Ramos (cell line): ENCODE results near the gene TAF8.
"Not testable (repeated sequence)": the region's sequence is repeated elsewhere in the genome, so short reads cannot be mapped to it uniquely, and the experiment has no call there.

Experiments
- in situ Hi-C: fragments of 300-500 bp; cut with MboI; formaldehyde crosslinking; loops from one replicate; pipeline ENCODE4 v1.14.3; 2022; ENCODE audit warnings: low sequenced_read_pairs; ENCODE audit not compliant: unreplicated experiment

TAF8 gene

GRCh38 chr6:42050297-42051267, at the start of gene TAF8:
Gene TAF8 (plus strand): TSS chr6:42050524. CDS start chr6:42050542, 18 bp downstream.
- in situ Hi-C loops = no loop called here

- in situ Hi-C loops = no loop called here
Observed at GRCh38 chr6:42001506-42001905, 48.8 kb upstream of the TAF8 start.

- in situ Hi-C loops = not testable (repeated sequence)
Observed at GRCh38 chr6:42003658-42004057, 46.7 kb upstream of the TAF8 start.

- in situ Hi-C loops = no loop called here
Observed at GRCh38 chr6:42007286-42008137, 42.8 kb upstream of the TAF8 start.

GRCh38 chr6:42008138-42008528, 42.2 kb upstream of the TAF8 start:
- in situ Hi-C loops = not testable (repeated sequence)

- in situ Hi-C loops = no loop called here
Observed at GRCh38 chr6:42009844-42010184, 40.5 kb upstream of the TAF8 start.

GRCh38 chr6:42010185-42010891, 40.0 kb upstream of the TAF8 start:
- in situ Hi-C loops = no loop called here

- in situ Hi-C loops = no loop called here
Observed at GRCh38 chr6:42010909-42011308, 39.4 kb upstream of the TAF8 start.

GRCh38 chr6:42012501-42013133, 37.7 kb upstream of the TAF8 start:
- in situ Hi-C loops = no loop called here

- in situ Hi-C loops = no loop called here
Observed at GRCh38 chr6:42013134-42013516, 37.2 kb upstream of the TAF8 start.

- in situ Hi-C loops = no loop called here
Observed at GRCh38 chr6:42017021-42017643, 33.2 kb upstream of the TAF8 start.

GRCh38 chr6:42020967-42021366, 29.4 kb upstream of the TAF8 start:
- in situ Hi-C loops = no loop called here

- in situ Hi-C loops = no loop called here
Observed at GRCh38 chr6:42021847-42022754, 28.2 kb upstream of the TAF8 start.

- in situ Hi-C loops = no loop called here
Observed at GRCh38 chr6:42022755-42023384, 27.5 kb upstream of the TAF8 start.

- in situ Hi-C loops = no loop called here
Observed at GRCh38 chr6:42025066-42025844, 25.1 kb upstream of the TAF8 start.

GRCh38 chr6:42025845-42026243, 24.5 kb upstream of the TAF8 start:
- in situ Hi-C loops = no loop called here

- in situ Hi-C loops = no loop called here
Observed at GRCh38 chr6:42026540-42026939, 23.8 kb upstream of the TAF8 start.
